Measurements from ENCODE around the gene PTTG1IP. TPM values are rescaled to one million over a fixed set of nuclear protein-coding genes. Genes with fewer than 3 reads are reported as not detected.

The PTTG1IP gene
- total RNA-seq, 1 donor from 2014 or later, result 240 TPM

DNA sequence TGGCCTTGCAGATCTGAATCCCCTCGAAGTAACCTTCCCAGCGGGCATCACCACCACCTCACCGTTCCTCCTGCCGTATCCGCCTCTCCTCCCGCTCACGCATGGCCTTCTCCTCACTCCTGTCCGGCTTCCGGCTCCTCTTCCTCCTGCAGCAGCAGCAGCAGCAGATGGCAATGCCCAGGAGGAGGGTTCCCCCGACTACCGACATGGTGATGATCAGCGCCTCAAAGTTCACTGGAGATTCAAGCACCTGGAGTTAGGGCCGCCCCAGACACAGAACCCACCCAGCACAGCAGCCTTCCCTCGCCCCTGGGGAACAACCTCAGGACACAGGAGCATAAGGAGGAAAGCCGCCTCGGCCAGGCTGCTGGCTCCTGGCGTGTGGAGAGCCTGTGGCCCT is 17.4 kb downstream of the PTTG1IP start:
- no peak for DNase-seq (ENCODE audit: low read depth)
- Histone ChIP-seq H3K4me1 (ENCODE audit: insufficient read depth, low read length) (no peaks in the 10 kb centered on the region), H3K27me3 (ENCODE audit: insufficient read depth, low read length) (no peaks in the 10 kb centered on the region), H2AFZ (ENCODE audit: low read depth, low read length) (no peak overlapping the region), H4K20me1 (ENCODE audit: insufficient read depth, low read length) (peaks cover 92% of the 10 kb centered on the region), H3K9ac (ENCODE audit: low read length) (no peak overlapping the region), H3K36me3 (ENCODE audit: insufficient read depth, low read length) (peaks cover 21% of the 10 kb centered on the region), H3K4me3 (ENCODE audit: insufficient read depth, low read depth, low read length) (no peak overlapping the region), H3K27ac (ENCODE audit: low read depth, low read length) (no peak overlapping the region), H3K4me2 (ENCODE audit: low read length) (no peak overlapping the region), H3K79me2 (ENCODE audit: insufficient read depth, low read length) (peaks cover 85% of the 10 kb centered on the region), H3K9me3 (ENCODE audit: insufficient read depth, low read depth, low read length) (no peaks in the 10 kb centered on the region)
- no peak for FAIRE-seq
- peaks cover 28% of the 10 kb centered on the region for H3K36me3 Mint-ChIP-seq (ENCODE audit: low read depth, unreplicated experiment)
- TF ChIP-seq, protein P1, sequence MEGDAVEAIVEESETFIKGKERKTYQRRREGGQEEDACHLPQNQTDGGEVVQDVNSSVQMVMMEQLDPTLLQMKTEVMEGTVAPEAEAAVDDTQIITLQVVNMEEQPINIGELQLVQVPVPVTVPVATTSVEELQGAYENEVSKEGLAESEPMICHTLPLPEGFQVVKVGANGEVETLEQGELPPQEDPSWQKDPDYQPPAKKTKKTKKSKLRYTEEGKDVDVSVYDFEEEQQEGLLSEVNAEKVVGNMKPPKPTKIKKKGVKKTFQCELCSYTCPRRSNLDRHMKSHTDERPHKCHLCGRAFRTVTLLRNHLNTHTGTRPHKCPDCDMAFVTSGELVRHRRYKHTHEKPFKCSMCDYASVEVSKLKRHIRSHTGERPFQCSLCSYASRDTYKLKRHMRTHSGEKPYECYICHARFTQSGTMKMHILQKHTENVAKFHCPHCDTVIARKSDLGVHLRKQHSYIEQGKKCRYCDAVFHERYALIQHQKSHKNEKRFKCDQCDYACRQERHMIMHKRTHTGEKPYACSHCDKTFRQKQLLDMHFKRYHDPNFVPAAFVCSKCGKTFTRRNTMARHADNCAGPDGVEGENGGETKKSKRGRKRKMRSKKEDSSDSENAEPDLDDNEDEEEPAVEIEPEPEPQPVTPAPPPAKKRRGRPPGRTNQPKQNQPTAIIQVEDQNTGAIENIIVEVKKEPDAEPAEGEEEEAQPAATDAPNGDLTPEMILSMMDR (IDR thresholded peaks at IDR 0.05; ENCODE audit: insufficient read depth, low read depth, low read length), result no peak
- no peak for TF ChIP-seq EZH2 (IDR thresholded peaks at IDR 0.05; ENCODE audit: insufficient read depth, low read length)
- H3K4me3 Mint-ChIP-seq (ENCODE audit: unreplicated experiment), result no peak overlapping the region
- H3K27me3 Mint-ChIP-seq (ENCODE audit: low read depth, unreplicated experiment), result peaks cover 2% of the 10 kb centered on the region
- no peak overlapping the region for H3K27ac Mint-ChIP-seq (ENCODE audit: unreplicated experiment)
- H3K9me3 Mint-ChIP-seq (ENCODE audit: unreplicated experiment), result no peaks in the 10 kb centered on the region
- no peaks in the 10 kb centered on the region for H3K4me1 Mint-ChIP-seq (ENCODE audit: low read depth, unreplicated experiment)

DNA sequence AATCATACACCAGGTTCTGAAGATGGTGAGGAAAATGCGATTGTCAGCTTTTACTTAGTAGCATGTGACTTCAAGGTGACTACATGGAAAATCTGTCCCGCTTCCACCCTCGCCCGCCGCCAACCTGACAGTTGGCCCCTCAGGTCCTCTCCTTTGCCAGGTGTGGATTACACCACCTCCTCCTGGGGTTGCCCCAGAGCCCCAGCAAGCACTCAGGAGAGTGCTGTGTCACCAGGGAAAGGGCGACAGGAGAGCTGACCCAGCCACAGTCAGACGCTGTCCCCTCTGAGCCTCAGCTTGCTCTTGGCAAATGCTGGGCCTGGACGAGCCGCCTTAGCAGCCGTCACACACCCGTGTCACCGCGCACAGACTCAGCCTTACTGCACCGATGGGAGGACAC is 17.9 kb downstream of the PTTG1IP start:
- H3K36me3 Mint-ChIP-seq (ENCODE audit: low read depth, unreplicated experiment), result peaks cover 29% of the 10 kb centered on the region
- no peak for FAIRE-seq
- no peaks in the 10 kb centered on the region for H3K9me3 ChIP-seq (ENCODE audit: insufficient read depth, low read depth, low read length)
- H3K4me3 Mint-ChIP-seq (ENCODE audit: unreplicated experiment), result no peak overlapping the region
- no peaks in the 10 kb centered on the region for H3K9me3 Mint-ChIP-seq (ENCODE audit: unreplicated experiment)
- H2AFZ ChIP-seq (ENCODE audit: low read depth, low read length), result no peak overlapping the region
- DNase-seq (ENCODE audit: low read depth), result no peak
- H3K4me1 ChIP-seq (ENCODE audit: insufficient read depth, low read length), result no peaks in the 10 kb centered on the region
- no peak overlapping the region for H3K4me2 ChIP-seq (ENCODE audit: low read length)
- no peak overlapping the region for H3K27ac Mint-ChIP-seq (ENCODE audit: unreplicated experiment)
- H3K27ac ChIP-seq (ENCODE audit: low read depth, low read length), result no peak overlapping the region
- TF ChIP-seq, protein P1 (IDR thresholded peaks at IDR 0.05; ENCODE audit: insufficient read depth, low read depth, low read length), result no peak
- TF ChIP-seq EZH2 (IDR thresholded peaks at IDR 0.05; ENCODE audit: insufficient read depth, low read length), result no peak
- H3K4me1 Mint-ChIP-seq (ENCODE audit: low read depth, unreplicated experiment), result no peaks in the 10 kb centered on the region
- peaks cover 93% of the 10 kb centered on the region for H4K20me1 ChIP-seq (ENCODE audit: insufficient read depth, low read length)
- H3K27me3 ChIP-seq (ENCODE audit: insufficient read depth, low read length), result no peaks in the 10 kb centered on the region
- H3K36me3 ChIP-seq (ENCODE audit: insufficient read depth, low read length), result peaks cover 26% of the 10 kb centered on the region
- H3K4me3 ChIP-seq (ENCODE audit: insufficient read depth, low read depth, low read length), result no peak overlapping the region
- H3K27me3 Mint-ChIP-seq (ENCODE audit: low read depth, unreplicated experiment), result peaks cover 2% of the 10 kb centered on the region
- peaks cover 81% of the 10 kb centered on the region for H3K79me2 ChIP-seq (ENCODE audit: insufficient read depth, low read length)
- no peak overlapping the region for H3K9ac ChIP-seq (ENCODE audit: low read length)

DNA sequence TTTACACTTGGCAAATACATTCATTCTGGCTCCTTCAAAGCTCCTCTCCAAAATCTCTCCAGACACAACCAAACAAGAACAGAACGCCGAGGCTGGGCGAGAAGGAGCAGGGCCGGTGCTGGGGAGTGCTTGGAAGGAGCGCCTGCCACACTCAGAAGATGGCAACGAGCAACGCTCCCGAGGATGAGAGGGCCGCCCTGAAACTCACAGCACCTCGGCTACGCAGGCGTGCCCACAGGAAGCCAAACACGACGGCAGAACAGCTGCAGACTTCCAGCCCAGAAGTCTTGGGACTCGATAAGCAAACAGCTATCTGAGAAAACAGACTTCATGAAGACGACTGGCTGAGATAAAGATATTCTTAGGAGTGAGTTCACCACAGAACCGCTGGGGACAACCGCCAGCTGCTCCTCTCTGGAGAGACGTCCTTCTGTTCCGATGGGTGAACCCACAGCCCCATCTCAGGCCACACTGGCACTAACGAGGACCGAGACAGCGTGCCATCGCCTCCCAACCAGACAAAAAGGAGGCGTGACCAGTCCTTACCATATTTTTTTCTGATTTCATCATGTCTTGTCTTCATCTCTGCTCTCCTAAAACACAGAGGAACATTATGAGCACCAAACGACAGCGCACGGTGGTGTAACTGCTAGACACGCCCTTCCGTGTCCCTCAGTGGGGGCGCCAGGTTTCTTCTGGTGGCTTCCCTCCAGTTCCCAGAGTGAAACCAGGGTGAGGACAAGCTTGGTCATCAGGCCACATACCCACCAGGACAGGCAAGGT is 18.6 kb downstream of the PTTG1IP start:
- Histone ChIP-seq H3K4me3 (ENCODE audit: insufficient read depth, low read depth, low read length) (no peak overlapping the region), H3K9me3 (ENCODE audit: insufficient read depth, low read depth, low read length) (no peaks in the 10 kb centered on the region), H3K4me2 (ENCODE audit: low read length) (no peak overlapping the region), H3K9ac (ENCODE audit: low read length) (no peak overlapping the region), H3K36me3 (ENCODE audit: insufficient read depth, low read length) (peaks cover 29% of the 10 kb centered on the region), H3K4me1 (ENCODE audit: insufficient read depth, low read length) (no peaks in the 10 kb centered on the region), H2AFZ (ENCODE audit: low read depth, low read length) (no peak overlapping the region), H3K27me3 (ENCODE audit: insufficient read depth, low read length) (no peaks in the 10 kb centered on the region), H3K27ac (ENCODE audit: low read depth, low read length) (no peak overlapping the region), H3K79me2 (ENCODE audit: insufficient read depth, low read length) (peaks cover 75% of the 10 kb centered on the region), H4K20me1 (ENCODE audit: insufficient read depth, low read length) (peaks cover 86% of the 10 kb centered on the region)
- Mint-ChIP-seq H3K36me3 (ENCODE audit: low read depth, unreplicated experiment) (peaks cover 30% of the 10 kb centered on the region), H3K4me3 (ENCODE audit: unreplicated experiment) (no peak overlapping the region), H3K27me3 (ENCODE audit: low read depth, unreplicated experiment) (peaks cover 2% of the 10 kb centered on the region), H3K27ac (ENCODE audit: unreplicated experiment) (no peak overlapping the region), H3K9me3 (ENCODE audit: unreplicated experiment) (no peaks in the 10 kb centered on the region), H3K4me1 (ENCODE audit: low read depth, unreplicated experiment) (no peaks in the 10 kb centered on the region)
- DNase-seq (ENCODE audit: low read depth) (no peak), FAIRE-seq (no peak)
- no peak for TF ChIP-seq EZH2 (IDR thresholded peaks at IDR 0.05; ENCODE audit: insufficient read depth, low read length)
- TF ChIP-seq, protein P1 (IDR thresholded peaks at IDR 0.05; ENCODE audit: insufficient read depth, low read depth, low read length), result no peak

Measured in astrocyte (in vitro differentiated cells and primary cell).